ENCODE data around the gene AUTS2.

GRCh38 chr7:70005480-70005879 is 407.2 kb downstream of the AUTS2 start:
- TF ChIP-seq CTCF (optimal IDR thresholded peaks at IDR 0.05 in 1 of 3, IDR thresholded peaks at IDR 0.05 in 1 of 3, conservative IDR thresholded peaks at IDR 0.05 in 1 of 3; ENCODE audit: extremely low read depth in 1 of 3, insufficient read depth in 2 of 3, low read length in 3 of 3) (no peak), EZH2 (IDR thresholded peaks at IDR 0.05; ENCODE audit: low read length) (no peak)
